Prostate gland (tissue), 2 donors: Measurements from ENCODE around the gene ARHGAP26. TPM values are rescaled to one million over a fixed set of nuclear protein-coding genes. Genes with fewer than 3 reads are reported as not detected.
A peak's percentile ranks its signal among the peaks of the same experiment; 100 is the strongest.

Experiments used
- DNase-seq: peaks from one replicate; pipeline ENCODE4 v3.0.0-alpha.2; 2019; ENCODE audit warnings: low spot score
- H3K27ac ChIP-seq, 2 donors: fragments of 200-600 bp; sonication (generic); 2 replicates each; pipeline ENCODE4 v1.5.1; 2017 to 2019
- H3K27me3 ChIP-seq: fragments of 200-600 bp; sonication (generic); replicated peaks from 2 replicates; pipeline ENCODE4 v1.5.1; 2019; ENCODE audit not compliant: insufficient read depth
- H3K36me3 ChIP-seq, 2 donors: fragments of 200-600 bp; sonication (generic); 1 replicate in 1 of 2; 2 replicates in 1 of 2; pipeline versions ENCODE4 v1.5.1 to v1.8.1; 2017 to 2019
- H3K4me1 ChIP-seq: fragments of 200-600 bp; sonication (generic); replicated peaks from 2 replicates; pipeline ENCODE4 v1.5.1; 2019
- H3K4me3 ChIP-seq, 2 donors: fragments of 200-600 bp; sonication (generic); 2 replicates each; pipeline ENCODE4 v1.5.1; 2017 to 2019
- H3K9me3 ChIP-seq: fragments of 200-600 bp; sonication (generic); 2 replicates; pipeline ENCODE4 v1.5.1; 2017
- POLR2A ChIP-seq: fragments of 450-650 bp; IDR thresholded peaks from one replicate; pipeline ENCODE4 v1.6.1; 2016; ENCODE audit warnings: antibody characterized with exemption, mild to moderate bottlenecking
- POLR2AphosphoS5 ChIP-seq: sonication (generic); formaldehyde crosslinking; IDR thresholded peaks from one replicate; pipeline ENCODE4 v1.6.1; 2017; ENCODE audit warnings: antibody characterized with exemption
- WGBS: methylation state at CpG from one replicate; pipeline ENCODE4 v1.1.5; 2018; 5-methylcytosine and 5-hydroxymethylcytosine counted together
- intact Hi-C: fragments of 100-400 bp; cut with DNase I; formaldehyde crosslinking; loops from one replicate; pipeline ENCODE4 v1.14.2; 2022
- total RNA-seq, 2 donors: library from RNA; depleted of rRNA; stranded (reverse); fragments of >200 nt; gene quantifications; one replicate each; pipeline ENCODE4 v1.1.0, GENCODE V29; 2016
- TF ChIP-seq, protein P1 (sequence below), 4 experiments: fragments of 200-600 bp in 2 of 4; fragments of 450-650 bp in 2 of 4; sonication (generic) in 2 of 4; IDR thresholded peaks; 1 replicate in 3 of 4; 2 replicates in 1 of 4; pipeline ENCODE4 v1.5.1; 2016 to 2019; ENCODE audit warnings: antibody characterized with exemption in 4 of 4, mild to moderate bottlenecking in 2 of 4, moderate library complexity in 2 of 4

The ARHGAP26 gene
- total RNA-seq, 2 donors from 2014 or later: 11.7 to 39.8 TPM

DNA sequence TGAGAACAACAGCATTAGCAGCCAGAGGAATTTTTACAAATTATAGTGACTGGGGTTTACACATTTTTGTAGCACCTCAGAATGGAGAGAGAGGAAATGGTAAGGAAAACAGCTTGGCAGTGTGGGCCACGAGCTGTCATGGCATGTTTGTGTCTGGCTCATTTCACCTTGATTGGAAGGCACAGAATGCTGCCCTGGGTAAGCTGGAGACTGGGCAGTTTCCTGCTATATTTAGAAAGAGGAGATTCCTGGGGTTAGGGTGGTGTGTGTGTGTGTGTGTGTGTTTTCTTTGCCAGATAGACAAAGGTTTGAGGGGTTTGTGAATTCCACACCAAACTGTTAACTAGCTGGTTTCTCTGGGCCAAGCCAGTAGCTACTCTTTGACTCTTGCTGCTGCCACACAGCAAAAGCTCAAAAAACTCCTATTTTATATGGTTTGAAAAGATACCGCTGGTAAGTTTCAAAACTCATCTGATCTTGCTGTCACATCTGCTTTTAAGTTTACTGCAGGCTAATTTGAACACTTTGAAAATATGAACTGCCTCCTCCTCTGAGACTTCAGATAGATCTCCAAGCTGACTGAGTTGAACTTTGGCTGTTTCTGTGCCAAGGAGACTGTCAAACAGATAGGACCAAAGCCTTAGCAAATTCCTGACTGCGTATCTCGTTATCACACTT is 9.1 kb downstream of the ARHGAP26 start:
- DNase-seq: peak; percentile 24
- H3K27ac ChIP-seq: peak overlapping the region in 1 of 2 donors; percentile 3
- H3K4me3 ChIP-seq: no peak overlapping the region
- H3K27me3 ChIP-seq: no peaks in the 10 kb centered on the region
- H3K4me1 ChIP-seq: no peaks in the 10 kb centered on the region
- 34% methylated on average over 4 of the region's 4 CpGs for WGBS
- intact Hi-C loops: loop anchor here (10.0 kb wide), 1 partner anchor 45 kb away; no protein-coding TSS in a partner anchor
- H3K36me3 ChIP-seq: no peaks in the 10 kb centered on the region
- H3K9me3 ChIP-seq: no peaks in the 10 kb centered on the region
- TF ChIP-seq POLR2A: no peak
- TF ChIP-seq, protein P1, sequence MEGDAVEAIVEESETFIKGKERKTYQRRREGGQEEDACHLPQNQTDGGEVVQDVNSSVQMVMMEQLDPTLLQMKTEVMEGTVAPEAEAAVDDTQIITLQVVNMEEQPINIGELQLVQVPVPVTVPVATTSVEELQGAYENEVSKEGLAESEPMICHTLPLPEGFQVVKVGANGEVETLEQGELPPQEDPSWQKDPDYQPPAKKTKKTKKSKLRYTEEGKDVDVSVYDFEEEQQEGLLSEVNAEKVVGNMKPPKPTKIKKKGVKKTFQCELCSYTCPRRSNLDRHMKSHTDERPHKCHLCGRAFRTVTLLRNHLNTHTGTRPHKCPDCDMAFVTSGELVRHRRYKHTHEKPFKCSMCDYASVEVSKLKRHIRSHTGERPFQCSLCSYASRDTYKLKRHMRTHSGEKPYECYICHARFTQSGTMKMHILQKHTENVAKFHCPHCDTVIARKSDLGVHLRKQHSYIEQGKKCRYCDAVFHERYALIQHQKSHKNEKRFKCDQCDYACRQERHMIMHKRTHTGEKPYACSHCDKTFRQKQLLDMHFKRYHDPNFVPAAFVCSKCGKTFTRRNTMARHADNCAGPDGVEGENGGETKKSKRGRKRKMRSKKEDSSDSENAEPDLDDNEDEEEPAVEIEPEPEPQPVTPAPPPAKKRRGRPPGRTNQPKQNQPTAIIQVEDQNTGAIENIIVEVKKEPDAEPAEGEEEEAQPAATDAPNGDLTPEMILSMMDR (IDR thresholded peaks at IDR 0.05): no peak
- TF ChIP-seq POLR2AphosphoS5: no peak

DNA sequence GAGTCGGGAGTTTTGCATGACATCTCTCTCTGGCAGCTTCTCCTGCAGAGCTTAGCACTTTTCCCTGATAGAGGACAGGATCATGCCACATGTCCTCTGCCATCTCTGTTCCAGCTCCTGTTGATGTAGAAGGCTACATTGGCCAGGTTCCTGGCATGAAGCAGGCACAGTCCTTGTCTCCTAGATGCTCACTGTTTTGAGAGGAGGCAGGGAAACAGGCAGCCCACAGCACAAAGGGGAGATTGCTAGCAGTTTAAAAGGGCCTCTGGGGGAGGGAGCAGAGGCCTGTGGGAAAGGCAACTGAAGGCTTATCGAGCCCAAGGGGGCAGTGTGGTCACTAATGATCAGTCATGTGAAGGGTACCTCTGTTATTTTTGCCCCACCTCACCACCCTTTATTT is 10.7 kb downstream of the ARHGAP26 start:
- intact Hi-C loops: no loop called here
- WGBS: 83% methylated on average over 2 of the region's 2 CpGs
- no peak overlapping the region for H3K27ac ChIP-seq
- H3K9me3 ChIP-seq: no peaks in the 10 kb centered on the region
- DNase-seq: no peak
- TF ChIP-seq POLR2A (no peak), POLR2AphosphoS5 (no peak)
- TF ChIP-seq, protein P1 (IDR thresholded peaks at IDR 0.05): no peak
- no peaks in the 10 kb centered on the region for H3K27me3 ChIP-seq
- no peaks in the 10 kb centered on the region for H3K36me3 ChIP-seq
- H3K4me1 ChIP-seq: no peaks in the 10 kb centered on the region
- no peak overlapping the region for H3K4me3 ChIP-seq

DNA sequence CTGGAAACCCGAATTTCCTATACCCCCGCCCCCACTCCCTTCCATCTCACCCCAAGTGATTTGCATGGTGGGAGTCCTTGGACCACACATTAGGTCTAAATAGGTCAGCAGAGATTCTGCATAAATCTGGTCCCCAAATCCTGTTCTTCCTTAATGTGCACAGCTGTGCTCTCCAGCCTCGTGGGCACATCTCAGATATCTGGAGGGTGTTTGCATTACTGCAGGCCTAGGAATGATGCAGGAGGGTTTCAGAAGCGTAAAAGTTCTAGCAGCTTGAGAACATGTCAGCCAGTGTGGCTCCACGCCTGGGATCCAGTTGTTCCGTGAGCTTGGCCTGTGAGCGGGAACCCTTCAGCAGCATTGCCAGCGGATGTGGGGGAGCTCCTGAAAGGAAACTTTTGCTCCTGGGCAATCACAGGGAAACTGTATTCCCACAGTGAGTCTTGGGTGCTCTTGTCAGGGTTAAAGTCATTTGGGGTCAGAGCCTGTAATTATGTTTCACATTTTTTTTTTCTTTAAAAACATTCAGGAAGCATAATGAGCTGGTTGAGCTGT is 12.9 kb downstream of the ARHGAP26 start:
- no peaks in the 10 kb centered on the region for H3K4me1 ChIP-seq
- TF ChIP-seq POLR2A (no peak), POLR2AphosphoS5 (no peak)
- TF ChIP-seq, protein P1 (IDR thresholded peaks at IDR 0.05): no peak
- WGBS: 71% methylated on average over 8 of the region's 8 CpGs

DNA sequence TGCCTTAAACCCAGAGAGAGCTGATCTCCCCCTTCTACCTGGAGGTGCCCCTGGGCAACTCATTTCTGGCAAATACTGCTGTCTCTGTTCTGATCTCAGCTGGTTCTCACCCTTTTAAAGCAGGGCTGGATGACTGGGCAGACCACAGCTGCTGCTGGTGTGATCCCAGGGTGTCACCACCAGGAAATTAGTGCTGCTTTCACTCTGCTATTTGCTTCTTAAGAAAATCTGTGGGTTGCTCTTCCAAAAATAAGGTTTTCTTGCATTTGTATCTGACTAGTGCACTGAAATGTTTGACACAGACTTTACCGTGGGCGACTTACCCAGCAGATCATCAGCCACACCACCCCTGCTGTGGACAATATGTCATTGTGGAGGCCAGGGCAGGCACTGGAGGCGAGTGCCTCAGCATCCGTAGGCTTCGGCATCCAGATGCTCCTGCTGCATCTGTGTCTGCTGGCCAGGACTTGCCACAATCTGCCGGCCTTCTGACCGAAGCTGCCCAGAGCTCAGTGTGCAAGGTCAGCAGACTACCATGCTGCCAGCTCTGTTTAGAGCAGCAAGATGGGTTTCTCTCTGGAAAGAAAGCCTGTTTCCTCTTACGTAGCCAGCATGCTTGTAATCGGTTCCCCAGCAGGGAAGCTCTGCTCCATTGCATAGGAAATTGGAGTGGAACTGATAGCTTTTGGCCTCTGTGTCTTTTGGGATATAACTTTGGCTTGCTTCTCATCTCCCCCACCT is 13.6 kb downstream of the ARHGAP26 start:
- no peak for DNase-seq
- H3K4me3 ChIP-seq: no peak overlapping the region
- no peaks in the 10 kb centered on the region for H3K27me3 ChIP-seq
- H3K27ac ChIP-seq: no peak overlapping the region
- H3K36me3 ChIP-seq: no peaks in the 10 kb centered on the region
- no peaks in the 10 kb centered on the region for H3K4me1 ChIP-seq
- TF ChIP-seq, protein P1 (IDR thresholded peaks at IDR 0.05): peak in 1 of 4 experiments; percentile 10
- TF ChIP-seq POLR2A: no peak
- no peak for TF ChIP-seq POLR2AphosphoS5
- no peaks in the 10 kb centered on the region for H3K9me3 ChIP-seq
- intact Hi-C loops: no loop called here
- WGBS: 83% methylated on average over 9 of the region's 9 CpGs

More for the DNA sequence above, 12.9 kb downstream of the ARHGAP26 start:
- intact Hi-C loops: no loop called here
- Histone ChIP-seq H3K27ac (no peak overlapping the region), H3K9me3 (no peaks in the 10 kb centered on the region), H3K4me3 (no peak overlapping the region), H3K36me3 (no peaks in the 10 kb centered on the region), H3K27me3 (no peaks in the 10 kb centered on the region)
- no peak for DNase-seq
